ENCODE data around the gene GBE1.

DNA sequence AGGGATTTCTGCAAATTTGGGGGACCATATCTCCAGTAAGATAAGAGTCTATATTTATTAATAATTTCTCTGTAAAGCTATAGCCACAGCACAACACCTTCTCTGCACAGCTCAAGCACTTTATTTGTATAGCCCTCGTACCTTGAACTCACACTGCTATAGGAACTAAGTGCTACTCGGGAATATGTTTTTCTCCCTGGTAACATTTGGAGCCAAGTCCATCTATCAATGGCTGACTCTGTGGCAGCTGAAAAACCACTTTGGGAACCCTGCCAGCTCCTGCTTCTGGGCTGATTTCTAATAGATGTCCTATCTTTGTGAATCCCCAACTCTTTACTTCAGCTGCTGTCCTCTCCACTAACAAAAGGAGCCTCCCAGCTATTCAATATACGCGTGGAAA lies 298.5 kb downstream of the GBE1 start:
- TF ChIP-seq CTCF (IDR thresholded peaks at IDR 0.05; ENCODE audit: low read depth, low read length), result no peak
- TF ChIP-seq EZH2phosphoT487 (IDR thresholded peaks at IDR 0.05; ENCODE audit: low read depth), result no peak
